GM19239 (cell line): ENCODE results near the gene ACOXL.
A peak's percentile ranks its signal among the peaks of the same experiment; 100 is the strongest.

Experiments used
- DNase-seq: peaks from one replicate; pipeline ENCODE4 v3.0.0; 2011; ENCODE audit warnings: low spot score; ENCODE audit not compliant: insufficient read length
- FAIRE-seq: peaks from 2 replicates; lab custom pipeline; 2011; peaks lifted over from hg19 to GRCh38; lab: Jason Lieb, UNC

The ACOXL gene

GRCh38 chr2:111135237-111135909 is 403.0 kb downstream of the ACOXL start:
- FAIRE-seq, result no peak

GRCh38 chr2:111135910-111136297 is 403.5 kb downstream of the ACOXL start:
- no peak for FAIRE-seq
- DNase-seq, result no peak

More at GRCh38 chr2:111135237-111135909, 403.0 kb downstream of the ACOXL start:
- DNase-seq, result no peak

- no peak for FAIRE-seq
- no peak for DNase-seq
These were observed 406.5 kb downstream of the ACOXL start for GRCh38 chr2:111138839-111139238.

DNA sequence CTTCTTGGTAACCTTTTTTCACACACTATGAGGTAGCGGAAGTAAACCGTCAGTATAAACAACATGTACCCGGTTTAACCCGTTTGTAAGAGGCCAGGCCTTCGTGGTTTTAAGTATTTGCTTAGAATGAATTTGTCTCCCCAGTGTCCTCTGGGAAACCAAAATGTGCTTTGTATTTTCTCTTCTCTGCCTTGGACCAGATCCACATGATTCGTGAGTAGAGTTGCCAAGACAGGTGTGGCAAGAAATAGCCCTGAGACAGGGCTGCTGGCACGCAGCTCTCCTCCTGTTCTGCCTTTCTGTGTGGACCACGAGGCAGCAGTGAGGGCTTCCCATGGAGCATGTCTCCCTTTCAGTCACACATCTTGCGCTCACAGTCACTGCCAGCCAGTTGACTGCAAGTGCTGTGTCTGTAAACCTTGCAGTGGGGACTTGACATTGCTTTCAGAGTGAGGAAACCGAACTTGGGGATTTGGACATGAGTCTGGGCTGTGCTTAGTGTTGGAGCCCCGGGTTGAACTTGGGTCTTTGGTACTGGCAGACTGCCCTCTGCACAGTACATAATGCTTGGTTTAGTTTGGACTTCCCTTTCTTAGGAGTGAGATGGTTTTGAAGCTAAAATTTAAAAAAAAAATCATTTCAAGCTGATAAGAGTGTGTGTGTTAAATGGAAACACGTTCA is 407.4 kb downstream of the ACOXL start:
- FAIRE-seq, result no peak
- DNase-seq, result no peak

DNA sequence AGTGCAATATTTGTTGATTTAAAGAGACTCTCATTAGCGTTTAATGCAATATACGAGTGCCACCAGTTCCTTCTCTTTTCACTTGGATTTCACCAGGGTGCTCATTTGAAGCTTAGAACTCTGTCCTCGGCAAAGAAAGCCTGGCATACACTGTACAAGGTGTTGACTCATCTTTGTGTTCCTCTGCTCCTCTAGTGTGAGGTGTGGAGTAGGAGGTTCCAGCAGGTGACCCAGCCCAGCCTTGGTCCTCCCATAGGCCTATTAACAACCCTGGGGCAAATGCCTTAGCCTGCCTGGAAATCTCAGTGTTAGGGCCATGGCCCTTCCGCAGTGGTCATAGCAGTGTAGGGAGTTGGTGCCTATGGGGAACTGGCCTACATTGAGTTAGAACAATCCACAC is 408.4 kb downstream of the ACOXL start:
- DNase-seq, result no peak
- FAIRE-seq, result no peak

GRCh38 chr2:111142101-111142500 is 409.7 kb downstream of the ACOXL start:
- FAIRE-seq, result no peak

GRCh38 chr2:111143107-111143842 is 410.9 kb downstream of the ACOXL start:
- FAIRE-seq, result no peak
- no peak for DNase-seq

More at GRCh38 chr2:111142101-111142500, 409.7 kb downstream of the ACOXL start:
- no peak for DNase-seq

GRCh38 chr2:111143843-111144198 is 411.4 kb downstream of the ACOXL start:
- FAIRE-seq (no peak), DNase-seq (no peak)

GRCh38 chr2:111145103-111145760 is 412.9 kb downstream of the ACOXL start:
- FAIRE-seq (peak; percentile 44), DNase-seq (no peak)

DNA sequence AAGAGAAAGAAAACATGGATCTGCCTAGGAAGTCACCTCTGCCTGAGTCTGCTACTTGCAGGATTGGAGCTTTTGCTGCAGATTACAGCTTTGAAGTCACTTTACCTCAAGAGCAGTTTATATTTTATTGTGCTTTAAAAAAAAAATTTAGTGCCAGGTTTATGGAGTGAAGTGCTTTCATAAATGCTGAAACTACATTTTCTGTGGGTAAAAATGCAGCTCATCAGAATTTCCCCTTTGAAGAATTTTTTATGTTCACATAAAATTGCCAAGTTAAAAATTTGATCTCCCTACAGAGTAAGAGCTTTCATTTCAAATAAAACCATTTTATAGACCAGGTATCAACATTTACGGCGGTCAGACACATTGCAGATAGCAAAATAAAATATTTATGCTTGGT is 413.6 kb downstream of the ACOXL start:
- DNase-seq (no peak), FAIRE-seq (no peak)

- no peak for FAIRE-seq
- DNase-seq, result no peak
These were observed 416.0 kb downstream of the ACOXL start for GRCh38 chr2:111148225-111148873.

GRCh38 chr2:111148925-111149324 is 416.6 kb downstream of the ACOXL start:
- no peak for DNase-seq
- FAIRE-seq, result peak; percentile 26

GRCh38 chr2:111149882-111150455 is 417.6 kb downstream of the ACOXL start:
- FAIRE-seq, result no peak
- no peak for DNase-seq

DNA sequence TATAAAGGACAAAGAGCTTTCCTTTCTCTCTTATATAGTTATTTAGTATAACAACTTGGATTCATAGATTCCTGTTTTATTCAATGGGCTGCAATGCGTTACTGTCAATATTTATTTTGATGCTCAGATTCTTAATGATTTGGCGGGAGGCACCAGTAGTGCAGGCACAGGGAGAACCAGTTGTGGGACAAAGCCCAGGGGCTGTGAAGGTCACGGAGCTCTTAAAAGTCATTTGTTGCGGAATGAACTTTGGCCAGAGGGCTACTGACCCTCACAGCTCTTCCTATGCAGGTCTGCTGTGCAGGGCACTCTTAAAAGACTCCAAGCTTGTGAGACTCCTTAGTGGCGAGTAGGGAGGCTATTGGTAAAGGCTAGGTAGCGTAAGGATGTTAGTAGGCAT is 422.4 kb downstream of the ACOXL start:
- FAIRE-seq, result no peak
- no peak for DNase-seq

- FAIRE-seq, result no peak
- DNase-seq, result no peak
These were observed 423.2 kb downstream of the ACOXL start for GRCh38 chr2:111155610-111156009.

DNA sequence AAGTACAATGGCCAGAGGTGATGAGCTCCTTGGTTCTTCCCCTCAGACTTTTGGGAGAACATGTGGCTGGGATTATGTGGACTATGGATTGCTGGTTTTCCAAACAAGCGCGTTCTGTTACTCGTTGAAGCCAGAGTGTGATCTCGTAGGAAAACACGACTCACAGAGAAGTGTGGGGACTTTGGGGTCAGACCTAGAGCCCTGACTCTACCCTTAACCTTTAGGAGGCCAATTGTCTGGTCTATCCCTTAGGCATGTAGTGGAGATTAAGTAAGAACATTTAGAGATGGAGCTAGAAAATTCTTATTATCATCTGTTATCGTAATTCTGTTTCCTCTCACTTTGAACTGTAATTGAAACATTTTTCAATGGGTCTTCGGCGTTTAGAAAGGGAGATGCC is 424.2 kb downstream of the ACOXL start:
- FAIRE-seq (no peak), DNase-seq (no peak)

DNA sequence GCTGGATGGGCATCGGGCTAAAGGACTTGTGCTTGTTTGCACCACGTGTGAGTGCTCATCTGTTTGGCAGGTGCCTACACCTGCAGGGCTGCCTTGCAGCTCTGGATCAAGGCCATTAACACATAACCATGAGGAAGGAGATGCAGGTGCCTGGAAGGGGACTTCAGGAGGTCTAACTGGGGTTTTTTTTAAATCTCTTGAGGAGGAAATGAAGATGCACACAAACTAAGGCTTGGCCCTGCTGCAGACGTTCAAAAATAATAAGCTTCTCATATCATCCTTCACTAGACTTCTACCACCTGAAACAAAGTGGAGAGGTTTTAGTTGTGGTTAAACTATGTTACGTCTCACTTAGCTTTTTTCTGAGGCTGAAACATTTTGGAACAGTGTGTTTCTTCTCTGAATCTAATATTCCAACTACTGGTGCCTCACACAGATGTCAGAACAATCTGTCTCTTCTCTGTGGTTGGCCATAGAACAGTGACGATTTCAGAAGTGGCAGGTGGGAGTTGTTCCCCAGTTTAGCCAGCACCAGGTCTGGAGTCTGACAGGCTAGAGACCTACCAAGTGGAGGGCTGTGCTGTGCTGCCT is 424.8 kb downstream of the ACOXL start:
- FAIRE-seq (peak; percentile 68), DNase-seq (no peak)

- DNase-seq (no peak), FAIRE-seq (peak; percentile 68)
These were observed 425.4 kb downstream of the ACOXL start for GRCh38 chr2:111157798-111158197.

DNA sequence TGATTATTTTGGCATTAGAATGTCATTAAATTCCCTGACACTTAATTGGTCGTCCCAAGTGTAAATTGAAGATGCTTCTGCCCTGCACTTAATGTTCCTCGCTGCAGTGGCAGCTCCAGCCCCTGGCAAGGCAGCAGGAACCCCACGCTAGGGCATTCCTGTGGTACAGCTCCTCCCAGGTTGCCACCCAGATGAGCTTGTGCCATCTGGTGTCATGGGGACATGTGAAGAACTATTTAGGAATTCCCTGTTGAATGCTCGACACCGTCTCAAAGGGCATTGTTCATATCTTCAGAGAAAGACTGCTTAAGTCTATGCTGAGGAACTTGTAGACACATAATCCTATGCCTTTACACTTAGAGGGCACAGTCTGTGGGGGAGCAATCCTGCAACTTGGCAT is 427.3 kb downstream of the ACOXL start:
- no peak for FAIRE-seq

DNA sequence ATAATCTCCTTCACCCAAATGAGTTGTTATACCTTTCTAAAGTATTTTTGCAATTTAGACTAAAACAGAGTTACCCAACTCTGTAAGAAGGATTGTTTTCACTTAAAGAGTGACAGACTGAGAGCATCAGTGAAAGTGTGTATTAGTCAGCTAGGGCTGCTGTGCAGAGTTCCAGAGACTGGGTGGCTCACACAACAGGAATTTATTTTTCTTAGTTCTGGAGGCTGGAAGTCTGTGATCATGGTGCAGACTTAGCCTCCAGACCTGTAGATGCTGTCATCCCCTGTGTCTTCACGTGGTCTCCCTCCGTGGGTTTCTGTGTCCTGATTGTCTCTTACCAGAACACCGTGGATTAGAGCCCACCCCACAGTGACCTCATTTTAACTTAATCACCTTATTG is 428.4 kb downstream of the ACOXL start:
- DNase-seq (no peak), FAIRE-seq (no peak)

More for the DNA sequence above, 427.3 kb downstream of the ACOXL start:
- DNase-seq, result no peak
